ENCODE data around the gene QSOX2.

Gene QSOX2, protein sequence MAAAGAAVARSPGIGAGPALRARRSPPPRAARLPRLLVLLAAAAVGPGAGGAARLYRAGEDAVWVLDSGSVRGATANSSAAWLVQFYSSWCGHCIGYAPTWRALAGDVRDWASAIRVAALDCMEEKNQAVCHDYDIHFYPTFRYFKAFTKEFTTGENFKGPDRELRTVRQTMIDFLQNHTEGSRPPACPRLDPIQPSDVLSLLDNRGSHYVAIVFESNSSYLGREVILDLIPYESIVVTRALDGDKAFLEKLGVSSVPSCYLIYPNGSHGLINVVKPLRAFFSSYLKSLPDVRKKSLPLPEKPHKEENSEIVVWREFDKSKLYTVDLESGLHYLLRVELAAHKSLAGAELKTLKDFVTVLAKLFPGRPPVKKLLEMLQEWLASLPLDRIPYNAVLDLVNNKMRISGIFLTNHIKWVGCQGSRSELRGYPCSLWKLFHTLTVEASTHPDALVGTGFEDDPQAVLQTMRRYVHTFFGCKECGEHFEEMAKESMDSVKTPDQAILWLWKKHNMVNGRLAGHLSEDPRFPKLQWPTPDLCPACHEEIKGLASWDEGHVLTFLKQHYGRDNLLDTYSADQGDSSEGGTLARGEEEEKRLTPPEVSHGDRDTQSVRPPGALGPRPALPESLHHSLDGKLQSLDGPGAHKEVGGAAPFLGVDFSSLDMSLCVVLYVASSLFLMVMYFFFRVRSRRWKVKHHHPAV

DNA sequence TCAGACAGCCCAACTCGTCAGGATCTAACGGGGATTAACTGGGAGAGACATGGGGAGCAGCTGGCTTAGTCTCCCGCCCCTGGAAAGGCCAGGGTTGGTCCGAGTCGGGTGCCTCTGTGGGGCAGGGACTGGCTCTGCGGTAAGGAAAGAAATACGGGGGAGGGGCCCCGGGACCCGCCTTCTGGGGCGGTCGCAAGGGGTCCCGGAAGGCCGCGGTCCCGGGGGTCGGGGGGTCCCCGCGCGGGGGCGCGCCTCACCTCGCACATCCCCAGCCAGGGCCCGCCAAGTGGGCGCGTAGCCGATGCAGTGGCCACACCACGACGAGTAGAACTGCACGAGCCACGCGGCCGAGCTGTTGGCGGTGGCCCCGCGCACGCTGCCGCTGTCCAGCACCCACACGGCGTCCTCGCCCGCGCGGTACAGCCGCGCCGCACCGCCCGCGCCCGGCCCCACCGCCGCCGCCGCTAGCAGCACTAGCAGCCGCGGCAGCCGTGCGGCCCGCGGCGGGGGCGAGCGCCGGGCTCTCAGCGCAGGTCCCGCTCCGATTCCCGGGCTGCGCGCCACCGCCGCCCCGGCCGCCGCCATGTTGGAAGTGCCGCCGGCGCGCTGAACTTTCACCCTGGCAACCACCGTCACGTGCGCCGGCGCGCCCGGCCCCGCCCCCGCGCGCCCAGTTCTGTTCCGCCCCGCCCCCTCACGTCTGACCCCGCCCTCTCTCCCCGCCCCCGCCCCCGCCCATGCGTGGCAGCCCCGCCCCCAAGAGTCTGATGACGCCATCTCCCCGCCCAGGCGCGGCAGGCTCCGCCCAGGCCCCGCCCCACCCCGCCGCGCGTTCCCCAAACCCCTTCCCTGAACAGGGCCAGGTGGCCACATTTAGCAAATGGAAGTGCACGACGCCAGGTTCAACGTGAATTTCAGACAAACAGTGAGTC lies at the start of gene QSOX2:
Gene QSOX2, minus strand, starts transcription at position 594 of the 932 bp plus-strand sequence. Its CDS starts 9 bp downstream, at position 585.
- DNase-seq, result peak; percentile 41 to 75

GRCh38 chr9:136295055-136295454 lies 49.4 kb upstream of the QSOX2 start:
- no peak for DNase-seq

DNA sequence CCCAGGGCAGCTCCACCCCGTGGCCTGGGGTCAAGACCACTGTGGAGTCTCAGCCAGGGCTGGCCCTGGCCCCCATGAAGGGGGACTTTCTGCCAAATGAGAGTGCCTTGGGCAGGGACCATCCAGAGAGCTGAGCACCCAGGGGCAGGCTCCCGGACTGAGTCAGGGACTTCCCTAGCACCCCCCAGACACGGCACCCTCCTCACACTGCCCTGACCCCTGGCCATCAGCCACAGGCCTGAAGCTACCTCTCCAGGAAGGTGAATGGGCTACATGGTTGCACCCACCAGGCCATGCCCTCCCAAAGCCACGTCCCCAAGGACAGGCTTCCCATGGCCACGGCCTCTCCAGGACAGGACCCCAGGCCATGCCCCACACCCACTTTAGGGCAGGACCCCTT lies 48.8 kb upstream of the QSOX2 start:
- DNase-seq, result no peak

- no peak for DNase-seq
Observed at GRCh38 chr9:136293476-136294077, 48.0 kb upstream of the QSOX2 start.

DNA sequence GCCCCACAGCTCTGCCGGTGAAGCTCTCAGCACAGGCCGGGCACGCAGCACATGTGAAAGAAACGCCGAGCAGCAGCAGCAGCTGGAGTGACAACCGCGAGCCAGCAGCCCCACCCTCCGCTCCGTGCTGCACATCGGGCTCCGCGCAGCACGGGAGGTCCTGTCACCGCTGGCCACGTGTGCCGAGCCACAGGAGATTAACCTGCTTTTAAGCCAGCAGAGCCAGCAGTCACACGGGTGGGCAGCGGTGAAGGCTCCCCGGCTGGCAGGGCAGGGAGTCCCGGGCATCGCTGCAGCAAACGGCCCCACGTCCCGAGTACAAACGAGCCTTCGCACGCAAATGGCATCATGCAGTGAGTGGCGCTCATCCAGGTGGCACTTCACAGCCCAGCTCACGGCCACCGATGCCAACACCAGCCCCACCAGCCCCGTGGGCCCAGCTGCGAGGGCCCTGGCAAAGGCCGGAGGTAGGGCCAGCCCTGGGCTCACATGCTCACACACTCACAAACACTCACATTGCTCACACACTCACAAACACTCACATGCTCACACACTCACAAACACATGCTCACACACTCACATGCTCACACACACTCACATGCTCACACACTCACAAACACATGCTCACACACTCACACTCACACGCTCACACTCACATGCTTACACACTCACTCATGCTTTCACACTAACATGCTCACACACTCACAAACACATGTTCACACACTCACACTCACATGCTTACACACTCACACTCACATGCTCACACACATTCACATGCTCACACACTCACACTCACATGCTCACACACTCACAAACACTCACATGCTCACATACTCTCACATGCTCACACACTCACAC lies 47.2 kb upstream of the QSOX2 start:
- DNase-seq, result no peak

DNA sequence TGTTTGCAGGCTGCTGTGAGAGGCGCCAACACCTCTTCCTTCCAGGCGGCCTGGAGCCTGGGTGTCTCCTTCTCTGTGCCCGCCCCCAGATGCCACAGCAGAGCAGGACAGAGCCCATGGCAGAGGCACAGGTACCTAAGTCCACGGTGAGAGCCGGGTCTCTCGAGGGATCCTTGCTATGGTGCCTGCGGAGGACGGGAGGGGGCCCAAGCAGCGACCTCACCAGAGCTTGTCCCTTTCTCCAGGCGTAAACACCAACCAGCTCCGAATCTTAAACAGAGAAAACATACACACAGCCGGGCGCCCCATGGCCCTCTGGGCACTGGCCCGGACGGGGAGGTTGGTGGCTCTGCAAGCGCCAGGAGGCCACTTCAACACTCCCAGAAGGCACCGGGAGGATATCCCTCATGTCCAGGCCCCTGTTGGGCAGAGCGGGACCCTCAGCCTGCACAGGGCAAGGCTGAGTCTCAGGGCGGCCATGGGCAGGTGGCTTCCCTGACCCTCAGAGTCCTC lies 46.5 kb upstream of the QSOX2 start:
- no peak for DNase-seq

GRCh38 chr9:136291306-136292025 lies 45.9 kb upstream of the QSOX2 start:
- no peak for DNase-seq

- no peak for DNase-seq
Observed at GRCh38 chr9:136290508-136291000, 44.9 kb upstream of the QSOX2 start.

DNA sequence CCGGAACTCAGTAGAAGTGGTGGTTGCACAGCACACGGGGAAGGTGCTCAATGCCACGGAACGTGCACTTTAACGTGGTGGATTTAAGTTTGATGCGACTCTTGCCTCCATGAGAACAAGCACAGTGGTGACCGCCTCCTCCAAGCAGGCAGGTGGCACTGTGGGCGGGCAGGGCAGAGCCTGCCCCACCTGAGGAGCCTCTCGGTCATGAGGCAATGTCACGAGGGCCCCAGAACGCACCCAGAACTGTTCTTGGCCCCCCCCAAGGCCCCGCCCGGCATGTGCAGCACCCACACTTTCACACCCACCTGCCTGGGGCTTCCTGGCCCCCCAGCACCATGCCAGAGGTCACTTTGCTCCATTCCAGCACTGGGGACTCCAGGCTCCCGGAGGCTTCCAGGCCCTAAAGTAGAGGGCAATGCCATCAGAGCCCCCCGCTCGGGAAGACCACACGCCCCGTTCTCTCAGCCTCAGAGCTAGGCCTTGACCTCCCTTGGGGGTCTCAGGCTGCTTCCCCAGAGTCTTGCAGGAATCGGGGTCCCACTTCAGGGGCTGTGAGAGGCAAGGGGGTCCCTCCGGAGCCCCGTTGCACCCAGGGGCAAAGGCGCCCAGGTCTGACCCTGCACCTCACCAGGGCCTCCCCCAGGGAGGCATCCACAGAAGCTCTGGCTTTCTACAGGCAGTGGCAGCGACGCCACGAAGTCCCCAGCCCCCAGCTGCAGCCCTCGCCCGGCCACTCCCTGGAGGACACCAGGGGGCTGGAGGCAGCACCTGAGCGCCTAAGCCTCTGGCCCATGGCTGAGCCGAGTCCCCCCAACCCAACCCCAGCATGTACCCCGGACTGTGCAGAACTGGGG lies 44.3 kb upstream of the QSOX2 start:
- DNase-seq, result no peak

DNA sequence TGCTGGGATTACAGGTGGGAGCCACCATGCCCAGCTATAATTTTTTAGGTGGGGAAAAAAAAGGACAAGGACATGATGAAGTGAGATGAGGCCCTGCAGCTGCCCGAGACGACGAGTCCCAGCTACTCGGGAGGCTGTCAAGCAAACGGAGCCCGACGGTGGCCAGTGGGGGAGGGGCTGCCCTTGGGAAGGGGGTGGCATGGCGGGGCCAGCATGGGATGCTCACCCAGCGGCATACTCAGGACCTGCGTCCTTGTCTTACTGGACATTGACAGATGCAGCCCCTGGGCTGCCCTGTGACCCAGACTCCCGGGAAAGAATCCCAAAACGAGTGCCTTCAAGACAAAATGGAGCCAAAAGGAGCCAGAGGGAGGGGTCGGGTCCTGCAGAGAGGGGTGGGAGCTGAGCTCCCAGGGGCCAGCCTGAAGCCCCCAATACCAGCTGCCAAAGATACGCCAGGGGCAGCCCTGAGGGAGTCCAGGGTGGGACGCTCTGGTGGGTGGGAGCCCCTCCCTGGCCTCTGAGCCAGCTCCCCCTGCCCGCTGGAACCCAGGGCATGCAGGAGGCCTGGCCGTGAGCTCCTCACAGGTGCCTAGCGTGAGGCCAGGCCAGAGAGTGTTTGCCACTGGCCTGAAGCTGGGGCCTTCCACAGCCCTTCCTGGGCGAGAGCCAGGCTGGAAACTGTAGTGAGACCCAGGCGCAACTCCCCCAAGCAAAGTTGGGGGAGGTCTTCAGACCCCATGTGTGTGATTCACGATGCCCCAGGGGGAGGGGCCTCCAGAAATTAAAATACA lies 42.5 kb upstream of the QSOX2 start:
- DNase-seq, result no peak

DNA sequence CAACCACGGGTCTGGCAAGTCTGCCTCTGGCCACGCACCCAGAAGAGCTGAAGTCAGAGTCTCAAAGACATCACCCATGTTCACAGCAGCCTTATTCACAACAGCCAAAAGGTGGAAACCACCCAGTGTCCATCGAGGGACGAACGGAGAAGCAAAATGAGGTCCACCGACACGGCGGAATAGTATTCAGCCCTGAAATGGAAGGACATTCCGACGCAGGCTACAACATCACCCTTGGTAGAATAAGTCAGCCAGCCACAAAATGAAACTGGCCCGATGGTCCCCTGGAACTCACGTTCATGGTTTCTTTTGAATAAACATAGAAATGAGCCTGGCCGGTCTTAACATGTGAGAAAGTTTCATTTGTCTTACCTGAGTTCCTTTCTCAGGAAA lies 41.4 kb upstream of the QSOX2 start:
- DNase-seq, result no peak

GRCh38 chr9:136286359-136286986 lies 40.9 kb upstream of the QSOX2 start:
- DNase-seq, result no peak

GRCh38 chr9:136285501-136286358 lies 40.1 kb upstream of the QSOX2 start:
- no peak for DNase-seq

DNA sequence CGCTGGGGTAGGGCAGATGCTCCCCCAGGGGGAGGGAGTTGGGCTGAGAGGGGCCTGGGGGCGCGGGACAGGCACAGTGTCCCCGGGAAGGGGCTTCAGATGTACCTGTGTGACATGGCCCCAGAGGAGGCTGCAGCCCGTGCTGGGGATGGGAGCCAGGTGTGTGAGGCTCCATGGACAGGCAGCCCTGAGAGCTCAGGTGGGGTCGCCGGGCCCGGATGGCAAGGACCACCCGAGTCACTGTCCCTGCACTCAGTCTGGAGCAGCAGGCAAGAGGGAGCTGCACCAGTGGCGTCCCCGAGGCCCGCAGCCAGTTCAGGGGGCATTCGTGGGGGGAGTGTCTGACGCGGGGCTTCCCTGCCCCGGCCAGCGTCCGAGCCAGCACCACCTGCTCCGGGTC lies 39.3 kb upstream of the QSOX2 start:
- DNase-seq, result no peak

- no peak for DNase-seq
Observed at GRCh38 chr9:136284311-136284710, 38.7 kb upstream of the QSOX2 start.

- DNase-seq, result peak; percentile 36 to 54
Observed at GRCh38 chr9:136283291-136284235, 38.0 kb upstream of the QSOX2 start.
